ENCODE measurements around the gene MGAT5. TPM values are rescaled to one million over a fixed set of nuclear protein-coding genes. Genes with fewer than 3 reads are reported as not detected.

MGAT5 gene
- total RNA-seq, 6 donors from 2014 or later = 25.3 to 65.5 (median 41.3) TPM

DNA sequence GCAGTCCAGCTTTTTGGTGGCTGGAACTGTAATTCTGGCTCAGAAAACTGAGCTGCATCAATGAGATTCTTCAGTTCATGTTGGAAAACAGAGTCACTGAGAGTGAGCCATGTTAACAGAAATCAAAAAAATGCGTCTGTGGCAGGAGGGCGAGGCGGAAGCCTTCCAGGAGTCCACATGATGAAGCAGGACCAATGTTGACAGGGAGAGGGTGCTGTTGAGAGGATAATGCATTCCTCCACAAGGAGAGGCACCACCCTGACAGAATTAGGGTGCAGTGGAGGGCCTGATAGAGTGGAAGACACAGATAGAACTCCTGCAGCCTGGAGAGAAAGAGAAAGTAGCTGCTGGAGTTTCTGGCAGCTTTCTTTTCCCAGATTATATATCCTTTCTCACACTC is 111.5 kb downstream of the MGAT5 start:
- no peak for TF ChIP-seq EP300 (IDR thresholded peaks at IDR 0.05)
- TF ChIP-seq, protein P1, sequence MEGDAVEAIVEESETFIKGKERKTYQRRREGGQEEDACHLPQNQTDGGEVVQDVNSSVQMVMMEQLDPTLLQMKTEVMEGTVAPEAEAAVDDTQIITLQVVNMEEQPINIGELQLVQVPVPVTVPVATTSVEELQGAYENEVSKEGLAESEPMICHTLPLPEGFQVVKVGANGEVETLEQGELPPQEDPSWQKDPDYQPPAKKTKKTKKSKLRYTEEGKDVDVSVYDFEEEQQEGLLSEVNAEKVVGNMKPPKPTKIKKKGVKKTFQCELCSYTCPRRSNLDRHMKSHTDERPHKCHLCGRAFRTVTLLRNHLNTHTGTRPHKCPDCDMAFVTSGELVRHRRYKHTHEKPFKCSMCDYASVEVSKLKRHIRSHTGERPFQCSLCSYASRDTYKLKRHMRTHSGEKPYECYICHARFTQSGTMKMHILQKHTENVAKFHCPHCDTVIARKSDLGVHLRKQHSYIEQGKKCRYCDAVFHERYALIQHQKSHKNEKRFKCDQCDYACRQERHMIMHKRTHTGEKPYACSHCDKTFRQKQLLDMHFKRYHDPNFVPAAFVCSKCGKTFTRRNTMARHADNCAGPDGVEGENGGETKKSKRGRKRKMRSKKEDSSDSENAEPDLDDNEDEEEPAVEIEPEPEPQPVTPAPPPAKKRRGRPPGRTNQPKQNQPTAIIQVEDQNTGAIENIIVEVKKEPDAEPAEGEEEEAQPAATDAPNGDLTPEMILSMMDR (IDR thresholded peaks at IDR 0.05) = no peak
- Histone ChIP-seq H3K36me3 (peaks cover 0 to 12% (median 4%) of the 10 kb centered on the region in 4 donors), H3K27ac (no peak overlapping the region), H3K4me3 (no peak overlapping the region), H3K9me3 (no peaks in the 10 kb centered on the region), H3K27me3 (no peaks in the 10 kb centered on the region), H3K4me1 (peaks cover 1 to 10% (median 5%) of the 10 kb centered on the region in 4 donors)
- DNase-seq (no peak), ATAC-seq (ENCODE audit: low FRiP score in 2 of 2) (no peak)
- WGBS, 2 donors = 83 to 94% methylated on average over 3 of the region's 3 CpGs

DNA sequence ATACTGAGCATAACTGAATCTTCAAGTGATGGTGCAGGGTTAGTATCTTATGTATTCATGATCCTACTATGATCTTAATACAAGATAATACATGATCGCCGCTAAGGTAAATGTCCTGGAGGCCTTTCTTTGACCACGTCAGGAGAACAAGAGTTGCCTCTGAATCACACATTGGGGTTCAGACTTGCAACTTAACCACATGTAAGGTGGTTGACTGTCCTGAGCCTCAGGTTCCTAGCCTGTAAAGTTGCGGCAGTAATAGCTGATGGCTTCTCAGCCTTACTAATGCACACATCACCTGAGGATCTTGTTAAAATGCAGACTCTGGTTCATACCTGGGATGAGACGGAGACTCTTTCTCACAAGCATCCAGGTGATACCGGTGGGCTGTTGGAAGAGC is 112.5 kb downstream of the MGAT5 start:
- H3K9me3 ChIP-seq = no peaks in the 10 kb centered on the region
- peaks cover 0 to 12% (median 4%) of the 10 kb centered on the region in 4 donors for H3K36me3 ChIP-seq
- no peaks in the 10 kb centered on the region for H3K27me3 ChIP-seq
- ATAC-seq (ENCODE audit: low FRiP score in 2 of 2) (no peak), DNase-seq (no peak)
- TF ChIP-seq POLR2A (IDR thresholded peaks at IDR 0.05) (no peak), EP300 (IDR thresholded peaks at IDR 0.05) (no peak), POLR2AphosphoS5 (IDR thresholded peaks at IDR 0.05) (no peak)
- TF ChIP-seq, protein P1 (IDR thresholded peaks at IDR 0.05) = no peak
- H3K4me3 ChIP-seq = no peak overlapping the region
- H3K27ac ChIP-seq = no peak overlapping the region
- H3K4me1 ChIP-seq = peaks cover 0 to 6% (median 1%) of the 10 kb centered on the region in 4 donors
- 95 to 96% methylated on average over 5 to 6 of the region's 6 CpGs for WGBS, 2 donors

DNA sequence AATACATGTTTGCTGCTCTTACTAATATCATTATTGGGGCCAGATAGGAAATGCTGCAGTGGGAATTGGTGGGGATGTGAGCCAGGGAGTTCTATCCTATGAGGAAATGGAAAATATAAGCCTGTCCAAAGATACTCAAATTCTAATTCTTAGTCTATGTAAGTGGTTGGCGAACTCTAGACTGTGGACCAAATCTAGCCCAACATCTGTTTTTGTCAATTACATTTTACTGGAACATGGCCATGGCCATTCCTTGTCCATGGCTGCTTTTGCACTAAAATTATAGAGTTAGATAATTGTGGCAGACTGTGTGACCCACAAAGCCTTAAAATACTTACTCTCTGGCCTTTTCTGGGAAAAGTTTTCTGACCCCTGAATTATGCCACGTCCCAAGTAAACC is 113.3 kb downstream of the MGAT5 start:
- DNase-seq = no peak
- peak in 1 of 2 donors; percentile 11 for ATAC-seq (ENCODE audit: low FRiP score in 2 of 2)
- Histone ChIP-seq H3K9me3 (no peaks in the 10 kb centered on the region), H3K27me3 (no peaks in the 10 kb centered on the region), H3K36me3 (peaks cover 0 to 12% (median 4%) of the 10 kb centered on the region in 4 donors), H3K27ac (no peak overlapping the region), H3K4me3 (no peak overlapping the region), H3K4me1 (peaks cover 0 to 6% (median 0%) of the 10 kb centered on the region in 4 donors)
- WGBS, 2 donors = 83 to 87% methylated on average over 2 of the region's 2 CpGs
- no peak for TF ChIP-seq POLR2AphosphoS5 (IDR thresholded peaks at IDR 0.05)
- no peak for TF ChIP-seq POLR2A (IDR thresholded peaks at IDR 0.05)
- TF ChIP-seq EP300 (IDR thresholded peaks at IDR 0.05) = no peak

DNA sequence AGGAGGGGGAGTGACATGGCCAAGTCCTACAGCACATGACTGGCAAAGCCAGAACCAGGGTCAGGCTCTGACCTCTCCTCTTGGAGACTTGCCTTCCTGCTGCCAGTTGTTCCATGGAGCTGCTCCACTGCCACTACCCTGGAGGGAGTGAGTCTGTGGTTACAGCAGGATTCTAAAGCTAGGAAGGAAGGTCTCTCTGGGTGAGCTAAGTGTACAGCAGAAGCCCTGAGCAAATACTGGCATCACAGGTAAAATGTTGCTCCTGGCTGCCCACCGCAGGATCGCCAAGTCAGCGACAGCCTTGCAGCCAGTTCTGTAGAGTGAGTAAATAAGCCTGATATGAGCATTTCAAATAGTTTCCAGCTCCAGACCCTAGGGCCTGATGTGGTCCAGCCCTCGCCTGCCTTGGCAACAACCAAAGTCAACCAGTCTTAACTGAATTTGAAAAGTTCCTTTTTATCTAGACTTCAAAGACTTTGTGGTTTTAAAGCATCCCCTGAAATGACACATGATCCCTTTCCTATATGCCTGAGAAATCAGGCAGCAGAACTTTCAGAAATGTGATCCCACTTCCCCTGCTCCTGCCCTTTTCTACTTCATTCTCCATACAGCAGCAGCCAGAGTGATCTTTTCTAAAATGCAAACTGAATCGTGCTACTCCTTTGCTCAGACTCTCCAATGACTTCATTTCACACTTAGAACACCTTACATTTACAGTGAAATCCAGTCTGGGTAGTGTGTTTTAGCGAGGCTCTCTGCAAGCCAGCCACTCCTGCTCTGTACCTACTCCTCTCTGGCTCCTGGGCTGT is 114.3 kb downstream of the MGAT5 start:
- H3K9me3 ChIP-seq = no peaks in the 10 kb centered on the region
- H3K27ac ChIP-seq = no peak overlapping the region
- no peak for ATAC-seq (ENCODE audit: low FRiP score in 2 of 2)
- no peak for TF ChIP-seq POLR2AphosphoS5 (IDR thresholded peaks at IDR 0.05)
- no peak for TF ChIP-seq EP300 (IDR thresholded peaks at IDR 0.05)
- no peak for TF ChIP-seq POLR2A (IDR thresholded peaks at IDR 0.05)
- TF ChIP-seq, protein P1 (IDR thresholded peaks at IDR 0.05) = no peak
- peaks cover 0 to 7% (median 5%) of the 10 kb centered on the region in 4 donors for H3K4me1 ChIP-seq
- H3K27me3 ChIP-seq = no peaks in the 10 kb centered on the region
- H3K4me3 ChIP-seq = no peak overlapping the region
- no peak for DNase-seq
- peaks cover 0 to 7% (median 4%) of the 10 kb centered on the region in 4 donors for H3K36me3 ChIP-seq
- 65 to 73% methylated on average over 3 to 6 of the region's 6 CpGs for WGBS, 2 donors

DNA sequence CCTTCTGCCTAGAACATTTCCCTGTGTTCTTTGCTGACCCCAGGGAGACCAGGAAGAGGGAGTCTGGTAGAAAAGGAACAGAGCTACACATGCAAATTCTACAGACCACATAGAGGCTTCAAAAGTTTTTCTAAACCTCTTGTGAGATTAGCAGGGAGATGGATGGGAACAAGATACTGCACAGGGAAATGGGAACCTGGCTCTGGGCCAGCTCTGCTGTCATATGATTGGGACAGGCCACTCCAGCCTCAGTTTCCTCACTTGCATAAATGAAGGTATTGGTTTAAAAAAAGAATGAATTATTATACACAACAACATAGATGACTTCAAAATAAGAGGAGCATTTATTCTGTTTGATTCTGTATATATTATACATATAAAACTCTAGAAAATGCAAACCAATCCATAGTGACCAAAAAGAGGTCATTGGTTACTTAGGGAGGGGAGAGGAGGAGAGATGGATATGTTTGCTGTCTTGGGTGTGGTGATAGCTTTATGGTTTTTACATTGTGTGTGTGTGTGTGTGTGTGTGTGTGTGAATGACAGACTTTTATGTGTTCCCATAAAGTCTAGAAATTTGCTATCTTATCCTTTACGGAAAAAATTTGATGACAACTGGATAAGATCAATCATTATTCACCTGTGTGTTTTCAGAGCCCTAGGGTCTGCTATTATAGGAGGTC is 115.5 kb downstream of the MGAT5 start:
- DNase-seq (no peak), ATAC-seq (ENCODE audit: low FRiP score in 2 of 2) (no peak)
- TF ChIP-seq POLR2A (IDR thresholded peaks at IDR 0.05) (no peak), POLR2AphosphoS5 (IDR thresholded peaks at IDR 0.05) (no peak)
- no peak overlapping the region for H3K4me3 ChIP-seq
- peaks cover 0 to 4% (median 1%) of the 10 kb centered on the region in 4 donors for H3K36me3 ChIP-seq
- no peak overlapping the region for H3K27ac ChIP-seq
- 86 to 100% methylated on average over 1 of the region's 1 CpG for WGBS, 2 donors
- no peaks in the 10 kb centered on the region for H3K27me3 ChIP-seq
- peaks cover 0 to 8% (median 5%) of the 10 kb centered on the region in 4 donors for H3K4me1 ChIP-seq
- H3K9me3 ChIP-seq = no peaks in the 10 kb centered on the region
